GM12872 (cell line): ENCODE measurements around the gene ISYNA1.

ENCODE experiments used
- CTCF ChIP-seq: IDR thresholded peaks from 3 replicates; pipeline ENCODE4 v1.5.1; 2011; ENCODE audit warnings: low read depth, mild to moderate bottlenecking, low read length, moderate library complexity; ENCODE audit not compliant: insufficient read depth

The ISYNA1 gene

GRCh38 chr19:18432275-18433014 is 5.5 kb downstream of the ISYNA1 start:
- TF ChIP-seq CTCF = no peak

GRCh38 chr19:18431351-18432197 is 6.4 kb downstream of the ISYNA1 start:
- TF ChIP-seq CTCF = no peak

DNA sequence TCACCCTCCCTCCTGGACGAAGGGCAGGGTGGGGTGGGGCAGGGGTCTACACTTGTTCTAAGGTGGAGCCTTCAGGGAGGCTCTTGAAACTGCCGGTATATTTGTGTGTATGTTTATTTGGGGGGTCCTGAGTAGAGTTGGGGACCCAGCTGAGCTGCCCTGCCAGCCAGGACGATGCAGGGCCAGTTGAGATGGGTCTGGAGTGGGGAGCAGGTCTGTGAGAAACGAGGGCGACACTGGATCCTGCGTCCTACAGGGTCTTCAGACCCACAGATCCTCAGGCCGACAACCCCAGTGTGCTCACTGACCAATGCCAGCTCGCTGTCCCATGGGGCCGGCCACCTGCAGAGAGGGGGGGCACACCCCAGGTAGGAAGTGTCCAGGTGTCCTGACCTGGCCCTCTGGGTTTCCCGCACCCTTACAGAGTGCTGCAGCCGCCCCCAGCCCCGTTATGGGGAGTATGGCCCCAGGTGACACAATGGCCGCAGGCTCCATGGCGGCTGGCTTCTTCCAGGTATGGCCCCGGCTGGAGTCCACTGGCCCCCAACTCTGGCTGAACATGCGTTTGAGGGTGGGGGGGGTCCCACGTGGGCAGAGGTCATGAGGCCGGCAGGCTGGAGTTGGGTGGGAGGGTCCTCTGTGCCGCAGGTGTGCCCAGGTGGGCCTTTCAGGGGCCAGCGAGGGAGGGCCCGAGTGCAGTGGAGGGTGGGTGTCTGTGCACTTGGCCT is 7.4 kb downstream of the ISYNA1 start:
- no peak for TF ChIP-seq CTCF

GRCh38 chr19:18429717-18430416 is 8.1 kb downstream of the ISYNA1 start:
- TF ChIP-seq CTCF = no peak

- no peak for TF ChIP-seq CTCF
These were observed 8.9 kb downstream of the ISYNA1 start for GRCh38 chr19:18428787-18429674.

DNA sequence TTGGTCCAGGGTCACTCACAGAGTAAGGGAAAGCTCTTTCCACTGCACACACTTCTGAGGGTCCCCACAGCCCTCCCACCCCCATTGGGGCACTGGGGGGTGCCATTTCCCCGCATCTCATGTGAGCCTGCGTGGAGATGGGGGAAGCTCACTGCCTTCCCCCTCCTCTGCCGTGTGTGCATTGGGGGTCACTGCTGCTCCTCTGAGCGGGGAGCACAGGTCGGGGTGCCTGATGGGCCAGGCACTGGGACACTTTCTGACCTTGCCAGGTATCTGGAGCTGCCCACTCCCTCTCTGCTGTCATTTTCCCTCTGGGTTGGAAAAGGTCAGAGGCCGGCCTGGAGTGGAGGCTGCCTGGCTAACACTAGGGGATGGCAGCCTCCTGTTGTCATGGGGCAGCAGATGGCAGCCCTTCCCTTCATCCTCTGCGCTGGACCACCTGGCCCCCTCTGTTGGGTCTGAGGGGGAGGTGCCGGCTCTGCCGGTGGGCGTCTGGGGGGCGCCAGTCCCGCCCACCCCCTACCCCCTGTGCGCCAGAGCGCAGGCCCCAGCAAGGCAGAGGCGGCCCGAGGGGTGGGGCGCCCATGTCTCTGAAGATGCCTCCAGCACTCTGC is 9.7 kb downstream of the ISYNA1 start:
- no peak for TF ChIP-seq CTCF
